OCI-LY3 (cell line): ENCODE results near the gene ALS2.

Experiments
- H2AFZ ChIP-seq: fragments of 200-600, 300-600 bp; shearing (Covaris generic); 2 replicates; pipeline ENCODE4 v1.6.0; 2014; ENCODE audit warnings: antibody characterized with exemption, low read depth, low read length
- H3K27ac ChIP-seq: fragments of 200-600, 300-600 bp; sonication (generic); 2 replicates; pipeline ENCODE4 v1.5.1; 2014; ENCODE audit warnings: mild to moderate bottlenecking, low read length, moderate library complexity, mixed read lengths
- H3K27me3 ChIP-seq: fragments of 200-600, 300-600 bp; sonication (generic); 2 replicates; pipeline ENCODE4 v1.6.1; 2014; ENCODE audit warnings: low read depth, low read length, mixed read lengths
- H3K36me3 ChIP-seq: fragments of 200-600, 300-600 bp; sonication (generic); replicated peaks from 2 replicates; pipeline ENCODE3; 2014; ENCODE audit warnings: low read depth, low read length, mixed read lengths
- H3K4me1 ChIP-seq: fragments of 300-600, 200-600 bp; sonication (generic); 2 replicates; pipeline ENCODE4 v1.6.1; 2014; ENCODE audit warnings: low read length, mixed read lengths
- H3K4me2 ChIP-seq: fragments of 200-600, 300-600 bp; sonication (generic); 2 replicates; pipeline ENCODE4 v1.6.1; 2014; ENCODE audit warnings: low read length, mixed read lengths
- H3K4me3 ChIP-seq: fragments of 300-600, 200-600 bp; sonication (generic); 2 replicates; pipeline ENCODE4 v1.5.1; 2014; ENCODE audit warnings: antibody characterized with exemption, mild to moderate bottlenecking, low read length, moderate library complexity
- H3K79me2 ChIP-seq: fragments of 300-600, 200-600 bp; shearing (Covaris generic); 2 replicates; pipeline ENCODE4 v1.6.1; 2014; ENCODE audit warnings: mild to moderate bottlenecking, low read length, mixed read lengths
- H3K9ac ChIP-seq: fragments of 300-600, 200-600 bp; shearing (Covaris generic); 2 replicates; pipeline ENCODE4 v1.6.0; 2014; ENCODE audit warnings: mild to moderate bottlenecking, low read length, moderate library complexity
- H3K9me3 ChIP-seq: fragments of 200-600, 300-600 bp; shearing (Covaris generic); 2 replicates; pipeline ENCODE4 v1.6.1; 2014; ENCODE audit warnings: low read length, mixed read lengths; ENCODE audit not compliant: insufficient read depth
- H4K20me1 ChIP-seq: fragments of 200-600, 300-600 bp; sonication (generic); 2 replicates; pipeline ENCODE4 v1.6.1; 2016; ENCODE audit warnings: low read length, mixed read lengths; ENCODE audit not compliant: insufficient read depth
- EZH2phosphoT487 ChIP-seq: fragments of 200-600 bp; shearing (Covaris generic); IDR thresholded peaks from 2 replicates; pipeline ENCODE4 v1.6.1; 2018; ENCODE audit warnings: antibody characterized with exemption, mixed run types, low read depth
- TF ChIP-seq, protein P1 (sequence below): fragments of 200-600, 300-600 bp; sonication (generic); IDR thresholded peaks from 2 replicates; pipeline ENCODE4 v1.5.1; 2014; ENCODE audit warnings: antibody characterized with exemption, low read length, low read depth

The ALS2 gene

GRCh38 chr2:201656102-201656501 is 124.6 kb downstream of the ALS2 start:
- Histone ChIP-seq H3K36me3 (no peaks in the 10 kb centered on the region), H3K27me3 (no peaks in the 10 kb centered on the region)

DNA sequence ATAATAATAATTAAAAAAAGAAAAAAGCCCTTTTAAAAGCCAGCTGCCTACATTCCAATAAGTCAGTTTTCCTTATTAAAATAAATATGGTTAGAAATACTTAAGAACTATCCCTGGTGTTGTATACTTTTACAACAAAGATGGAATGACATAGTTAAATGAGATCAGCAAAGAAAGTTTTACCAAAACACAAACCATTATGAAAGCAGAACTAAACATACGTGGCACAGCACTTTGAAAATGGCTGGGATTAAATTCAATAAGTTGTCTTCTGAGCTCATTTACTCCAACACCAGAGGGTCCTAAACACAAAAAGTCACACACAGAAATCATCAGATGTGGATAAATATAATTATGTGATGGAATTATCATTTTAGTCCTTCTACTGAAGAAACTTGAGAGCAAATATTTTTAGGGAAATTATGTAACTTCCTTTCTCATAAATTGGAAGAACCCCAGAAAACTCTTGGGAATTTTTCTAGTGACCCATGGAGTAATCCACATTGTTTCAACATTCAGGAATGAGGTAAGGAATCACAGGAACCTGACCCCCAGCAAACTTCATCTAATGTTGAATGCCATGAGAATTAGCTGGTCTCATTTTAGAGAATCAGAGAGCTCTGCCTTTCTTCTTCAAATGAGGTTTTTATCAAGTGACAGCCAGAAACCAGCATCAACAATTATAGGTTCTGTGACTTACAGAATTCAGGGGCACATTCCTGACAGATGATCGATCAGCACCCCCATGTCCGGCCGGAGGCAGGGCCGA is 125.9 kb downstream of the ALS2 start:
- no peaks in the 10 kb centered on the region for H3K9me3 ChIP-seq
- no peaks in the 10 kb centered on the region for H3K79me2 ChIP-seq
- no peak overlapping the region for H2AFZ ChIP-seq
- H3K4me1 ChIP-seq = peaks cover 13% of the 10 kb centered on the region; the same call in 1 of the 2 replicates
- no peaks in the 10 kb centered on the region for H4K20me1 ChIP-seq
- H3K36me3 ChIP-seq = no peaks in the 10 kb centered on the region
- H3K27me3 ChIP-seq = no peaks in the 10 kb centered on the region
- H3K27ac ChIP-seq = no peak overlapping the region
- TF ChIP-seq, protein P1, sequence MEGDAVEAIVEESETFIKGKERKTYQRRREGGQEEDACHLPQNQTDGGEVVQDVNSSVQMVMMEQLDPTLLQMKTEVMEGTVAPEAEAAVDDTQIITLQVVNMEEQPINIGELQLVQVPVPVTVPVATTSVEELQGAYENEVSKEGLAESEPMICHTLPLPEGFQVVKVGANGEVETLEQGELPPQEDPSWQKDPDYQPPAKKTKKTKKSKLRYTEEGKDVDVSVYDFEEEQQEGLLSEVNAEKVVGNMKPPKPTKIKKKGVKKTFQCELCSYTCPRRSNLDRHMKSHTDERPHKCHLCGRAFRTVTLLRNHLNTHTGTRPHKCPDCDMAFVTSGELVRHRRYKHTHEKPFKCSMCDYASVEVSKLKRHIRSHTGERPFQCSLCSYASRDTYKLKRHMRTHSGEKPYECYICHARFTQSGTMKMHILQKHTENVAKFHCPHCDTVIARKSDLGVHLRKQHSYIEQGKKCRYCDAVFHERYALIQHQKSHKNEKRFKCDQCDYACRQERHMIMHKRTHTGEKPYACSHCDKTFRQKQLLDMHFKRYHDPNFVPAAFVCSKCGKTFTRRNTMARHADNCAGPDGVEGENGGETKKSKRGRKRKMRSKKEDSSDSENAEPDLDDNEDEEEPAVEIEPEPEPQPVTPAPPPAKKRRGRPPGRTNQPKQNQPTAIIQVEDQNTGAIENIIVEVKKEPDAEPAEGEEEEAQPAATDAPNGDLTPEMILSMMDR = no peak
- TF ChIP-seq EZH2phosphoT487 = no peak
- no peak overlapping the region for H3K4me3 ChIP-seq
- no peak overlapping the region for H3K4me2 ChIP-seq
- no peak overlapping the region for H3K9ac ChIP-seq

More at GRCh38 chr2:201656102-201656501, 124.6 kb downstream of the ALS2 start:
- Histone ChIP-seq H3K4me2 (no peak overlapping the region), H3K9ac (no peak overlapping the region), H3K9me3 (no peaks in the 10 kb centered on the region), H3K79me2 (no peaks in the 10 kb centered on the region), H4K20me1 (no peaks in the 10 kb centered on the region), H3K4me3 (no peak overlapping the region), H2AFZ (no peak overlapping the region), H3K27ac (no peak overlapping the region), H3K4me1 (peaks cover 21% of the 10 kb centered on the region)
- TF ChIP-seq, protein P1 = no peak
- TF ChIP-seq EZH2phosphoT487 = no peak

GRCh38 chr2:201653221-201653620 is 127.5 kb downstream of the ALS2 start:
- Histone ChIP-seq H3K4me2 (no peak overlapping the region), H3K4me1 (peaks cover 13% of the 10 kb centered on the region; the same call in 1 of the 2 replicates), H3K4me3 (no peak overlapping the region), H3K79me2 (no peaks in the 10 kb centered on the region), H3K36me3 (no peaks in the 10 kb centered on the region), H3K27me3 (no peaks in the 10 kb centered on the region), H3K9me3 (no peaks in the 10 kb centered on the region), H4K20me1 (no peaks in the 10 kb centered on the region), H3K9ac (no peak overlapping the region), H2AFZ (no peak overlapping the region), H3K27ac (no peak overlapping the region)
- TF ChIP-seq, protein P1 = no peak
- TF ChIP-seq EZH2phosphoT487 = no peak
